ENCODE measurements around the gene BCAS3.

The BCAS3 gene

GRCh38 chr17:61313461-61314326, 636.0 kb downstream of the BCAS3 start:
- no peaks in the 10 kb centered on the region for H3K9me3 ChIP-seq (ENCODE audit: low read length)
- H3K4me1 ChIP-seq (ENCODE audit: insufficient read depth, low read length): peaks cover 6% of the 10 kb centered on the region
- no peaks in the 10 kb centered on the region for H3K27me3 ChIP-seq (ENCODE audit: insufficient read depth, low read length)
- H2AFZ ChIP-seq (ENCODE audit: low read depth, low read length): no peak overlapping the region
- H3K36me3 ChIP-seq (ENCODE audit: insufficient read depth, low read length): no peaks in the 10 kb centered on the region
- no peak overlapping the region for H3K4me3 ChIP-seq (ENCODE audit: low read length)

GRCh38 chr17:61314368-61315078, 636.9 kb downstream of the BCAS3 start:
- Histone ChIP-seq H2AFZ (ENCODE audit: low read depth, low read length) (no peak overlapping the region), H3K27me3 (ENCODE audit: insufficient read depth, low read length) (no peaks in the 10 kb centered on the region), H3K4me3 (ENCODE audit: low read length) (no peak overlapping the region), H3K9me3 (ENCODE audit: low read length) (no peaks in the 10 kb centered on the region), H3K36me3 (ENCODE audit: insufficient read depth, low read length) (no peaks in the 10 kb centered on the region), H3K4me1 (ENCODE audit: insufficient read depth, low read length) (no peaks in the 10 kb centered on the region)

DNA sequence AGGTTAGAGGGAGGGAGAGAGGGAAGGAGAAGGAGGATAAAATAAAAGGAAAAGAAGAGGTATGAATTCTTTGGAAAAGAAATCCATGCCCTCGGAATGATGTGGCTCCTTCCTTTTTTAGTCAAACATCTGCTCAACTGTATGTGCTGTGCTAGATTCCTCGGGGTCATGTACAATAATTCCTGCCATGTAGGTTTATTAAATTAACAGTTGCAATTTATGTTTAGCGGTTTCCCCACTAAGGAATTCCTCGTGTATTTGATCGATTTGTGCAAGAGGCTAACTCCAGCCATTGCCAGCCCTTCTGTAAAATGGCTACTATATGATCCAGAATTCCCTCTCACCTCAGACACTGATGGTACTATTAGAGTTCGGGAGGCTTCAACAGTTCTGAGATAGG, 639.0 kb downstream of the BCAS3 start:
- Histone ChIP-seq H3K27me3 (ENCODE audit: insufficient read depth, low read length) (no peaks in the 10 kb centered on the region), H2AFZ (ENCODE audit: low read depth, low read length) (no peak overlapping the region), H3K9me3 (ENCODE audit: low read length) (no peaks in the 10 kb centered on the region), H3K36me3 (ENCODE audit: insufficient read depth, low read length) (no peaks in the 10 kb centered on the region), H3K4me3 (ENCODE audit: low read length) (no peak overlapping the region), H3K4me1 (ENCODE audit: insufficient read depth, low read length) (peaks cover 6% of the 10 kb centered on the region)

- Histone ChIP-seq H3K9me3 (ENCODE audit: low read length) (no peaks in the 10 kb centered on the region), H2AFZ (ENCODE audit: low read depth, low read length) (no peak overlapping the region), H3K36me3 (ENCODE audit: insufficient read depth, low read length) (no peaks in the 10 kb centered on the region), H3K27me3 (ENCODE audit: insufficient read depth, low read length) (no peaks in the 10 kb centered on the region), H3K4me1 (ENCODE audit: insufficient read depth, low read length) (peaks cover 6% of the 10 kb centered on the region), H3K4me3 (ENCODE audit: low read length) (no peak overlapping the region)
Measured at GRCh38 chr17:61317779-61318178, 640.1 kb downstream of the BCAS3 start.

DNA sequence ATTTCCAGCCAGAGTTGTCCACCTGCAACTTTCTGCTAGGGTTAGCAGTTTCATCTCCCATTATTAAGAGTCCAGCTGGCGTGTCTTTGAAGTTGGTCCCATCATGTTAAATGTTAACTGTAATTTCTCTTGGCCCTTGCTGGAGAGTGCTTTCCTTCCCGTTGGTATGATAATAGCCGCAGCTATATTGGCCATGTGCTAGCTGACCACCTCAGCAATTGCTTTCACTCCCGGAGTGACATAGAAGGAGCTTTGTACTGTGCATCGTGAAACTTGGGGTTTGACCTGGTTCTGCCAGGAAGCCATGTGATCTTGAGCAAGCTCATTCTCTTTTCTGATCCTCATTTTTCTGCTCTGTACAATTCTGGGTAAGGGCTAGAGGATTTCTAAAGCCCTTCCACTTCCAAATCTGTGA, 641.0 kb downstream of the BCAS3 start:
- Histone ChIP-seq H3K4me3 (ENCODE audit: low read length) (no peak overlapping the region), H3K27me3 (ENCODE audit: insufficient read depth, low read length) (no peaks in the 10 kb centered on the region), H2AFZ (ENCODE audit: low read depth, low read length) (no peak overlapping the region), H3K36me3 (ENCODE audit: insufficient read depth, low read length) (no peaks in the 10 kb centered on the region), H3K9me3 (ENCODE audit: low read length) (no peaks in the 10 kb centered on the region), H3K4me1 (ENCODE audit: insufficient read depth, low read length) (peaks cover 6% of the 10 kb centered on the region)

GRCh38 chr17:61321344-61321743, 643.7 kb downstream of the BCAS3 start:
- Histone ChIP-seq H3K36me3 (ENCODE audit: insufficient read depth, low read length) (no peaks in the 10 kb centered on the region), H2AFZ (ENCODE audit: low read depth, low read length) (no peak overlapping the region), H3K4me1 (ENCODE audit: insufficient read depth, low read length) (peaks cover 6% of the 10 kb centered on the region), H3K4me3 (ENCODE audit: low read length) (no peak overlapping the region), H3K27me3 (ENCODE audit: insufficient read depth, low read length) (no peaks in the 10 kb centered on the region), H3K9me3 (ENCODE audit: low read length) (no peaks in the 10 kb centered on the region)

DNA sequence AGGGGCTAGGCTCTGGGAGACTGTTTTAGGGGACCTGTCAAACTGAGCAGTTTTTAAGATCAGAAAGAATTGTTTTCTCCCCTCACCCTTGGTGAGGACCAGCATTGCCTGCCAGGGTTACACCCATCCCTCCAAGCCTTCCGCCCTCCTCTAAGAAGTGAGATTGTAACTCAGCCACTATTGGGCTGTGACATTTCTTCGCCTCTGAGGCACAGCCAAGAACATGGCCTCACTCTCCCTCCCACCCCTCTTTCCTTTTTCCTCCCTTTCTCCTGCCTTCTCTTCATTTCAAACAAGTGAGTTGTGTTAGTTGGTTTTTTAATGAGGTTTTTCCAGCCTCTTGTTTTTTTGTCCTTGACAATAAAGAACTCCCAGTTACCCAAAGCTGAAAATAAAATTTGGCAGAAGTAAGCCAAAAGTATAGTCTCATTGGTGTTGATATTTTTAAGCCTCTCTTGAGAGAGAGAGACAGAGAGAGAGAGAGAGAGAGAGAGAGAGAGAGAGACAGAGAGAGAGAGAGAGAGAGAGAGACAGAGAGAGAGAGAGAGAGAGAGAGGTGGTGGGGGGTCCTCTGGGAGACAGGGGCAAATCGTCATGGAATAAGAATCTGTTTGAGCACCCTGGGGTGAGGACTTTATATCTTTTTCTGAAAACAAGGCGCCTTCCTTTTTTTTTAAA, 644.8 kb downstream of the BCAS3 start:
- no peaks in the 10 kb centered on the region for H3K9me3 ChIP-seq (ENCODE audit: low read length)
- no peak overlapping the region for H3K4me3 ChIP-seq (ENCODE audit: low read length)
- no peak overlapping the region for H2AFZ ChIP-seq (ENCODE audit: low read depth, low read length)
- H3K27me3 ChIP-seq (ENCODE audit: insufficient read depth, low read length): no peaks in the 10 kb centered on the region
- no peaks in the 10 kb centered on the region for H3K36me3 ChIP-seq (ENCODE audit: insufficient read depth, low read length)
- H3K4me1 ChIP-seq (ENCODE audit: insufficient read depth, low read length): peaks cover 6% of the 10 kb centered on the region

DNA sequence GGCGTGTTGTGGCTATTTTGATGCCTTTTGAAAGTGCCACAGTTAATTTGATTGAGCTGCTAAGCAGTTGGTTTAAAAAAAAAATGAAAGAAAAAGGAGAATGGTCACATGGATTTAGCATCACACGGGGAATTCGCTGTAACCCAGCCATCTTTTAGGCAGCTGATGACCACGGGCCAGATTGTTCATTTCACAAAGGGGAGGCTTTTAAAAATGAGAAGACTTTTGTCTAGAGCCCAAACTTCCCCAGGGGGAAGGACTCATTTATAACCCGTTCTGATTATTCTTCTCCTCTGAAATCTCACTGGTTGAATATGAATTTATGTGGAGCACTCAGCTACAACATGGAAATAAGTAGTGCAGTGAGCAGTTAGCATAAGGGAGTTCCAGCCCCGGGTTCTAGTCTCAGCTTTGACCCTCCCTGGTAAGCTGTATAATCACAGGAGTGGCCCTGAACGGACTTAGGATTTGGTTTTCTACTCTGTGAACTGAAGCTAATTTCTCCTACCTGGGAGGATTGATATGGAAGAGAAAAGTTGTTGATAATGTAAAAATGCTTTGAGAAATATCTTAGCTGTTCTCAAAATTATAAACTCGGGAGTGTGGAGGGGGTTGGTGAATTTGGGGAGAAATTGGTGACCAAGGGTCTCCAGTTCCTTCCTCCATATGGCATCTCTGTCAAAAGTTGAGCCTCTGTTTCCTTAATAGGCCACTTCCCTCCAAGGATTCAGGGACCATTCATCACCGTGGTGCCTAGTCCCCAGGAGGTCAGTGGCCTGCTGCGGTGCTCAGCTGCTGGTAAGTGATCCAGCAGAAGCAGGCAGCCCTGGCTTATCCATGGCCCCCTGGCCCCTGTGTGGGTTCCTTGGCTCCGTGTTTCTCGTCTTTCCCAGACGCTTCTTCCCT, 645.6 kb downstream of the BCAS3 start:
- Histone ChIP-seq H3K4me3 (ENCODE audit: low read length) (no peak overlapping the region), H3K4me1 (ENCODE audit: insufficient read depth, low read length) (peaks cover 6% of the 10 kb centered on the region), H3K9me3 (ENCODE audit: low read length) (no peaks in the 10 kb centered on the region), H2AFZ (ENCODE audit: low read depth, low read length) (no peak overlapping the region), H3K36me3 (ENCODE audit: insufficient read depth, low read length) (no peaks in the 10 kb centered on the region), H3K27me3 (ENCODE audit: insufficient read depth, low read length) (no peaks in the 10 kb centered on the region)

DNA sequence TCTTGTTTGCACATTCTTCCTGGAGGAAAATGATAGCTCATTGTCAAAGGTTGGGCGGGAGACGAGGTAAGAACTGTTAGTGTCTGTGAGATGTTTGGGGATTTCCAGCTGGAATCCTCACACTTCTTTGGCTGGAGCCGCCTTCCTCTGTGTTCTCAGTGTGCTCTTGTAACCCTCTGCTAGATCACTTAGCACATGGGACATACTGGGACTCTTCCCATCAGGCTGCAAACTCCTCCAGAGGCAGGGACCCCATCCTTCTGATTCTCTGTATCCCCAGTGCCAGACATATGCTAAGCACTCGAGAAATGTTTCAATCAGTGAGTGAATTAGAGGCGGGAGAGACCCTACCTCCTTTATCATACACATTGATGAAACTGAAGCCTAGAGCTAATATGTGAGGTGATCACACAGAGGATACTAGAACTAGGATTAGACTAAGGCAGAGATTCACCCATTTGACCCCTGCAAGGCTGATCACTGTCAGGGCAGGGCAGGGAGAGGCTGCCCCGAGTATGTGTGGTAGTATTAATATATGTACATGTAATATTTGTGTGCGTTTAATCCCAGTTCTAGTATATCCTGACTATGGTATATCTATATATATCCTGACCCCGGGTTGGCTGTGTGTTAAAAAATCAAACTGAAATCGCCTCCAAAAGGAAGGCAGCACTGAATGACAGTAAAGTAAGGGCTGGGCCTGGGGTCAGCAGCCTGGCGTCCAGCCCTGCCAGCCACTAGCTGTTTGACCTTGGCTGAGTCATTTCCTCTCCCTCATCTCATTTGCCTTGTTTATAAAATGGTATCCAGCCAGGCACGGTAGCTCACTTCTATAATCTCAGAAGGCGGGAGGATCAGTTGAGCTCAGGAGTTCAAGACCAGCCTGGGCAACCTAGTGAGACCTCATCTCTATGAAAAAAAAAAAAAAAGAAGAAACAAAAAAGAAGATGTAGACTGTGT, 646.5 kb downstream of the BCAS3 start:
- peaks cover 6% of the 10 kb centered on the region for H3K4me1 ChIP-seq (ENCODE audit: insufficient read depth, low read length)
- no peaks in the 10 kb centered on the region for H3K9me3 ChIP-seq (ENCODE audit: low read length)
- no peak overlapping the region for H3K4me3 ChIP-seq (ENCODE audit: low read length)
- H2AFZ ChIP-seq (ENCODE audit: low read depth, low read length): no peak overlapping the region
- no peaks in the 10 kb centered on the region for H3K27me3 ChIP-seq (ENCODE audit: insufficient read depth, low read length)
- no peaks in the 10 kb centered on the region for H3K36me3 ChIP-seq (ENCODE audit: insufficient read depth, low read length)

DNA sequence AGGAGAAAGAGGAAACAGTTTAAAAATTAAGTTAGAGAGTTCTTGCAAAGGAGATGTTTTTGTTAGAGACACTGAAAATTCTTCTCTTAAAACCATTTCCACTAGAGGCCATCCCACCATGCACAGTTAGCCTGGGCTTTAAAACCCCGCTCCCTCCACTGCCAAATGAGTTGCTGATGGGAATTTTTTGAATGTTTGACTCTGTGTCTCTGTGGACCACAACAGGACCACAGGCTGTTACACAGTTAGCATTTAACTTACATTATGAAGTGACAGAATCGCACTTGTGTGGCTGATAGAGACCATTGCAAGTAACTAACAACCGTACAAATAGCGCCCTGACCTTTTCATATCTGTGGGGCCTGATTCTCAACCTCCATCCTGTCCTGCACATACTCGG, 647.3 kb downstream of the BCAS3 start:
- Histone ChIP-seq H3K9me3 (ENCODE audit: low read length) (no peaks in the 10 kb centered on the region), H3K36me3 (ENCODE audit: insufficient read depth, low read length) (no peaks in the 10 kb centered on the region), H2AFZ (ENCODE audit: low read depth, low read length) (no peak overlapping the region), H3K27me3 (ENCODE audit: insufficient read depth, low read length) (no peaks in the 10 kb centered on the region), H3K4me1 (ENCODE audit: insufficient read depth, low read length) (peaks cover 6% of the 10 kb centered on the region), H3K4me3 (ENCODE audit: low read length) (no peak overlapping the region)

DNA sequence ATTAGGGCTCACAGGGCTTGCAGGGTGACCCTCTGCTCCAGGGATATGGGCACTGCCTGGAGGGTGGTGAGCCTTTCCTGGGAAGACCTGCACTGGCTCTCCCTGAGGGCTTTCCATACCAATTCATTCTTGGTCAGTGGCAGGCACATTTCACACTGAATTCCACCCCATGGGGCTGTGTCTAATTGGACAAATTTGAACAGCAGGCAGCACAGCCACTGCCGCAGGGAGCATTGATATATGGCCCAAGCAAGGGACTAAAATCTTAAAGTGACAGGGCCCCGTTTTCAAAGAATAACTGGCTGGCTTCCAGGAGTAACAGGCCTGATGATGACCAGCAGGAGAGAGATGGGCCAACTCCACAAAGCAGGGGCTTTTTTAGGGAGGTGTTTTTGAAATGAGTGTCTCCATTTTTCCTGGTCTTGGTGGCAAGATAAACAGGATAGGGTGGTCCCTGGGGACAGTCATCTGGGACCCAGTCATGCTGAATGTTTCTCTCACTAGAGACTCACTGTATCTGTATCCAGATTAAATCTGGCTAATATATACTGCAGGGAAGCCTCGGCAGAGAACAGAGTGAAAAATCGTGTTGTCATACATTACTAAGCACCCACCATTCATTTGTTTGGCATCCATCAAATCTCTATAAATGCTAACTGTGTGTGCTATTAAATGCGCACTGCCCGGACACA, 647.9 kb downstream of the BCAS3 start:
- Histone ChIP-seq H2AFZ (ENCODE audit: low read depth, low read length) (no peak overlapping the region), H3K36me3 (ENCODE audit: insufficient read depth, low read length) (no peaks in the 10 kb centered on the region), H3K4me3 (ENCODE audit: low read length) (no peak overlapping the region), H3K9me3 (ENCODE audit: low read length) (no peaks in the 10 kb centered on the region), H3K4me1 (ENCODE audit: insufficient read depth, low read length) (peaks cover 6% of the 10 kb centered on the region), H3K27me3 (ENCODE audit: insufficient read depth, low read length) (no peaks in the 10 kb centered on the region)

All from neuron (in vitro differentiated cells).